ENCODE data around the gene SSBP3. TPM values are rescaled to one million over a fixed set of nuclear protein-coding genes. Genes with fewer than 3 reads are reported as not detected.

The SSBP3 gene
- total and polyA plus RNA-seq, 2 of the 13 experiments (the other 11 are each of a cell fraction or from before 2014, with no cell fraction given), result 8.5 to 17.6 TPM

DNA sequence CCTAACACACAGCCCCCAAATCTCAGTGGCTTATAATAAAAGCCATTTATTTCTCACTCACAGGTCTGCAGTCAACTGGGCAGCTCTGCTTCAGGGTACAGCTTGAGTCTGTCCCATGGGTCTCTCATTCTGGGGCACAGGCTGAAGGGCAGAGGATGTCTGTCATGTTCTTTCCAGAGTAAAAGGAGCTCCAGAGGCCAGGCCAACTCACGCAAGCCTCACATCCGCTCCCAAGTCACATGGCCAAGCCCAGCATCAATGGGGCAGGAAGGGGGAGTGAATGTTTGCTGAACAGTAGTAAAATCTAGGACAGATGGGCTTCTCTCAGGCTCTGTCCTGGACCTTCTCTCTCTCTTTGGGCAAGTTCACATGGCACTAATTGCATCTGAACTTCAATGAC lies 7.1 kb upstream of the SSBP3 start:
- no peak overlapping the region for H3K4me3 ChIP-seq (replicated peaks in 1 of 3; ENCODE audit: insufficient read depth in 1 of 3, low read depth in 2 of 3, low read length in 3 of 3)
- no peaks in the 10 kb centered on the region for H3K9me3 ChIP-seq (ENCODE audit: low read length)
- H3K9ac ChIP-seq (ENCODE audit: insufficient read depth, low read depth, low read length), result no peak overlapping the region
- H3K36me3 ChIP-seq (replicated peaks in 1 of 2; ENCODE audit: control insufficient read depth in 1 of 2, insufficient read depth in 2 of 2, low read length in 2 of 2), result no peaks in the 10 kb centered on the region
- no peak overlapping the region for H3K27ac ChIP-seq (ENCODE audit: extremely low read length, insufficient read depth, low read length)
- no peaks in the 10 kb centered on the region for H3K79me2 ChIP-seq (ENCODE audit: insufficient read depth, low read length)
- peaks cover 3 to 32% of the 10 kb centered on the region in 2 experiments; a peak in 3 of 5 replicates for H3K27me3 ChIP-seq (ENCODE audit: control insufficient read depth in 1 of 2, insufficient read depth in 2 of 2, low read length in 2 of 2)
- CTCF ChIA-PET (ENCODE audit: low intra/inter-chr PET ratio, low total read pairs), result no interaction called here
- no peak for FAIRE-seq
- in situ Hi-C loops (cut with HindIII; ENCODE audit: extremely low pct_ligation_motif_present, low pct_unique_long_range_greater_than_20kb) (no loop called here), intact Hi-C loops (cut with micrococcal nuclease; ENCODE audit: unreplicated experiment) (no loop called here)
- BruUV-seq (replicated peaks), result no TSS peak
- ATAC-seq, result peak; percentile 42; the same call in 2 of the 3 replicates
- H4K20me1 ChIP-seq (ENCODE audit: insufficient read depth, low read length), result no peaks in the 10 kb centered on the region
- peaks cover 42% of the 10 kb centered on the region for H3K4me1 ChIP-seq (ENCODE audit: insufficient read depth, low read length)
- H3K4me2 ChIP-seq (ENCODE audit: low read depth, low read length), result 0 out of 2 replicates have a peak overlapping the region, but pooled peaks have one; percentile 13
- no peak overlapping the region for H2AFZ ChIP-seq (ENCODE audit: low read length)
- POLR2A ChIA-PET, result no interaction called here
- 5% methylated on average over 2 of the region's 2 CpGs for WGBS (ENCODE audit: low lambda C conversion rate)
- DNase-seq (ENCODE audit: low spot score), result peak; percentile 39
- TF ChIP-seq, protein P1, sequence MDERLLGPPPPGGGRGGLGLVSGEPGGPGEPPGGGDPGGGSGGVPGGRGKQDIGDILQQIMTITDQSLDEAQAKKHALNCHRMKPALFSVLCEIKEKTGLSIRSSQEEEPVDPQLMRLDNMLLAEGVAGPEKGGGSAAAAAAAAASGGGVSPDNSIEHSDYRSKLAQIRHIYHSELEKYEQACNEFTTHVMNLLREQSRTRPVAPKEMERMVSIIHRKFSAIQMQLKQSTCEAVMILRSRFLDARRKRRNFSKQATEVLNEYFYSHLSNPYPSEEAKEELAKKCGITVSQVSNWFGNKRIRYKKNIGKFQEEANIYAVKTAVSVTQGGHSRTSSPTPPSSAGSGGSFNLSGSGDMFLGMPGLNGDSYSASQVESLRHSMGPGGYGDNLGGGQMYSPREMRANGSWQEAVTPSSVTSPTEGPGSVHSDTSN (CRISPR knock-in tag; IDR thresholded peaks at IDR 0.05), result no peak
- TF ChIP-seq, protein P2, sequence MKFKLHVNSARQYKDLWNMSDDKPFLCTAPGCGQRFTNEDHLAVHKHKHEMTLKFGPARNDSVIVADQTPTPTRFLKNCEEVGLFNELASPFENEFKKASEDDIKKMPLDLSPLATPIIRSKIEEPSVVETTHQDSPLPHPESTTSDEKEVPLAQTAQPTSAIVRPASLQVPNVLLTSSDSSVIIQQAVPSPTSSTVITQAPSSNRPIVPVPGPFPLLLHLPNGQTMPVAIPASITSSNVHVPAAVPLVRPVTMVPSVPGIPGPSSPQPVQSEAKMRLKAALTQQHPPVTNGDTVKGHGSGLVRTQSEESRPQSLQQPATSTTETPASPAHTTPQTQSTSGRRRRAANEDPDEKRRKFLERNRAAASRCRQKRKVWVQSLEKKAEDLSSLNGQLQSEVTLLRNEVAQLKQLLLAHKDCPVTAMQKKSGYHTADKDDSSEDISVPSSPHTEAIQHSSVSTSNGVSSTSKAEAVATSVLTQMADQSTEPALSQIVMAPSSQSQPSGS (CRISPR knock-in tag; IDR thresholded peaks at IDR 0.05), result no peak
- TF ChIP-seq SAP130 (CRISPR knock-in tag; IDR thresholded peaks at IDR 0.05; ENCODE audit: low read depth) (0 out of 2 replicates have a peak, but pooled peaks have one; percentile 12), GABPB1 (CRISPR knock-in tag; IDR thresholded peaks at IDR 0.05) (peak; percentile 28; the same call in 1 of the 2 replicates), IKZF4 (CRISPR knock-in tag; IDR thresholded peaks at IDR 0.05; ENCODE audit: borderline replicate concordance, low read depth, not compliant biosample characterization) (no peak), HDAC2 (CRISPR knock-in tag; IDR thresholded peaks at IDR 0.05) (no peak), ATF7 (IDR thresholded peaks at IDR 0.05) (no peak), ATF7 (CRISPR knock-in tag; IDR thresholded peaks at IDR 0.05) (no peak), SMAD1 (CRISPR knock-in tag; IDR thresholded peaks at IDR 0.05; ENCODE audit: borderline replicate concordance, low read depth) (no peak), MIER2 (CRISPR knock-in tag; IDR thresholded peaks at IDR 0.05) (no peak), ISL2 (CRISPR knock-in tag; IDR thresholded peaks at IDR 0.05) (no peak), REXO4 (CRISPR knock-in tag; IDR thresholded peaks at IDR 0.05; ENCODE audit: borderline replicate concordance) (no peak), ETV5 (CRISPR knock-in tag; IDR thresholded peaks at IDR 0.05; ENCODE audit: borderline replicate concordance) (peak; percentile 39; the same call in 1 of the 2 replicates), GABPA (IDR thresholded peaks at IDR 0.05; ENCODE audit: low read depth, low read length) (no peak), GABPA (CRISPR knock-in tag; IDR thresholded peaks at IDR 0.05; ENCODE audit: low read depth) (peak; percentile 43)
- TF ChIP-seq, protein P3, sequence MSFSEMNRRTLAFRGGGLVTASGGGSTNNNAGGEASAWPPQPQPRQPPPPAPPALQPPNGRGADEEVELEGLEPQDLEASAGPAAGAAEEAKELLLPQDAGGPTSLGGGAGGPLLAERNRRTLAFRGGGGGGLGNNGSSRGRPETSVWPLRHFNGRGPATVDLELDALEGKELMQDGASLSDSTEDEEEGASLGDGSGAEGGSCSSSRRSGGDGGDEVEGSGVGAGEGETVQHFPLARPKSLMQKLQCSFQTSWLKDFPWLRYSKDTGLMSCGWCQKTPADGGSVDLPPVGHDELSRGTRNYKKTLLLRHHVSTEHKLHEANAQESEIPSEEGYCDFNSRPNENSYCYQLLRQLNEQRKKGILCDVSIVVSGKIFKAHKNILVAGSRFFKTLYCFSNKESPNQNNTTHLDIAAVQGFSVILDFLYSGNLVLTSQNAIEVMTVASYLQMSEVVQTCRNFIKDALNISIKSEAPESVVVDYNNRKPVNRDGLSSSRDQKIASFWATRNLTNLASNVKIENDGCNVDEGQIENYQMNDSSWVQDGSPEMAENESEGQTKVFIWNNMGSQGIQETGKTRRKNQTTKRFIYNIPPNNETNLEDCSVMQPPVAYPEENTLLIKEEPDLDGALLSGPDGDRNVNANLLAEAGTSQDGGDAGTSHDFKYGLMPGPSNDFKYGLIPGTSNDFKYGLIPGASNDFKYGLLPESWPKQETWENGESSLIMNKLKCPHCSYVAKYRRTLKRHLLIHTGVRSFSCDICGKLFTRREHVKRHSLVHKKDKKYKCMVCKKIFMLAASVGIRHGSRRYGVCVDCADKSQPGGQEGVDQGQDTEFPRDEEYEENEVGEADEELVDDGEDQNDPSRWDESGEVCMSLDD (CRISPR knock-in tag; IDR thresholded peaks at IDR 0.05; ENCODE audit: borderline replicate concordance), result no peak
- TF ChIP-seq, protein P4, sequence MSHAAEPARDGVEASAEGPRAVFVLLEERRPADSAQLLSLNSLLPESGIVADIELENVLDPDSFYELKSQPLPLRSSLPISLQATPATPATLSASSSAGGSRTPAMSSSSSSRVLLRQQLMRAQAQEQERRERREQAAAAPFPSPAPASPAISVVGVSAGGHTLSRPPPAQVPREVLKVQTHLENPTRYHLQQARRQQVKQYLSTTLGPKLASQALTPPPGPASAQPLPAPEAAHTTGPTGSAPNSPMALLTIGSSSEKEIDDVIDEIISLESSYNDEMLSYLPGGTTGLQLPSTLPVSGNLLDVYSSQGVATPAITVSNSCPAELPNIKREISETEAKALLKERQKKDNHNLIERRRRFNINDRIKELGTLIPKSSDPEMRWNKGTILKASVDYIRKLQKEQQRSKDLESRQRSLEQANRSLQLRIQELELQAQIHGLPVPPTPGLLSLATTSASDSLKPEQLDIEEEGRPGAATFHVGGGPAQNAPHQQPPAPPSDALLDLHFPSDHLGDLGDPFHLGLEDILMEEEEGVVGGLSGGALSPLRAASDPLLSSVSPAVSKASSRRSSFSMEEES (CRISPR knock-in tag; IDR thresholded peaks at IDR 0.05), result peak; percentile 60; the same call in 1 of the 2 replicates
- TF ChIP-seq, protein P5, sequence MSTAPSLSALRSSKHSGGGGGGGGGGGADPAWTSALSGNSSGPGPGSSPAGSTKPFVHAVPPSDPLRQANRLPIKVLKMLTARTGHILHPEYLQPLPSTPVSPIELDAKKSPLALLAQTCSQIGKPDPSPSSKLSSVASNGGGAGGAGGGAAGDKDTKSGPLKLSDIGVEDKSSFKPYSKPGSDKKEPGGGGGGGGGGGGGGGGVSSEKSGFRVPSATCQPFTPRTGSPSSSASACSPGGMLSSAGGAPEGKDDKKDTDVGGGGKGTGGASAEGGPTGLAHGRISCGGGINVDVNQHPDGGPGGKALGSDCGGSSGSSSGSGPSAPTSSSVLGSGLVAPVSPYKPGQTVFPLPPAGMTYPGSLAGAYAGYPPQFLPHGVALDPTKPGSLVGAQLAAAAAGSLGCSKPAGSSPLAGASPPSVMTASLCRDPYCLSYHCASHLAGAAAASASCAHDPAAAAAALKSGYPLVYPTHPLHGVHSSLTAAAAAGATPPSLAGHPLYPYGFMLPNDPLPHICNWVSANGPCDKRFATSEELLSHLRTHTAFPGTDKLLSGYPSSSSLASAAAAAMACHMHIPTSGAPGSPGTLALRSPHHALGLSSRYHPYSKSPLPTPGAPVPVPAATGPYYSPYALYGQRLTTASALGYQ (CRISPR knock-in tag; IDR thresholded peaks at IDR 0.05), result no peak
